Activated CD8-positive, alpha-beta memory T cell treated with anti-CD3 and anti-CD28 coated beads, Interleukin-2, amount 10 ng/mL, durations not matched to agents 7 days and 5 days (primary cell): ENCODE data around the gene SRA1. TPM values are rescaled to one million over a fixed set of nuclear protein-coding genes. Genes with fewer than 3 reads are reported as not detected.
"Not testable (repeated sequence)": the region's sequence is repeated elsewhere in the genome, so short reads cannot be mapped to it uniquely, and the experiment has no call there.

Experiments used
- ATAC-seq: fragments of 150-1000 bp; cut with Tn5 transposase; one replicate; pipeline ENCODE4 v1.10.0; 2021; ENCODE audit warnings: moderate library complexity
- CTCF ChIA-PET: fragments of 350-600 bp; sonication (Branson Sonifier 250); formaldehyde crosslinking; loops from one replicate; lab custom pipeline; 2021; ENCODE audit warnings: antibody characterized with exemption; lab: Charles Lee
- DNase-seq: peaks from one replicate; pipeline ENCODE4 v3.0.0-alpha.2; 2020
- H3K27ac Mint-ChIP-seq: one replicate; pipeline ENCODE4 v1.8.0; 2021; ENCODE audit warnings: mild to moderate bottlenecking, mixed read lengths
- H3K27me3 Mint-ChIP-seq: one replicate; pipeline ENCODE4 v1.8.0; 2021; ENCODE audit warnings: mixed read lengths
- H3K36me3 Mint-ChIP-seq: one replicate; pipeline ENCODE4 v1.8.0; 2021; ENCODE audit warnings: mild to moderate bottlenecking, mixed read lengths
- H3K4me1 Mint-ChIP-seq: one replicate; pipeline ENCODE4 v1.8.0; 2021; ENCODE audit warnings: mixed read lengths
- H3K4me3 Mint-ChIP-seq: one replicate; pipeline ENCODE4 v1.8.0; 2021; ENCODE audit warnings: mild to moderate bottlenecking, moderate library complexity, mixed read lengths
- H3K9me3 Mint-ChIP-seq: one replicate; pipeline ENCODE4 v1.8.0; 2022; ENCODE audit warnings: low read depth, mixed read lengths
- total RNA-seq, 2 experiments: library from RNA; stranded (reverse); gene quantifications; one replicate each; pipeline ENCODE4 v1.2.3, GENCODE V29; 2021

Gene SRA1
- total RNA-seq, 2 experiments from 2014 or later, result 37.9 to 47.3 TPM

DNA sequence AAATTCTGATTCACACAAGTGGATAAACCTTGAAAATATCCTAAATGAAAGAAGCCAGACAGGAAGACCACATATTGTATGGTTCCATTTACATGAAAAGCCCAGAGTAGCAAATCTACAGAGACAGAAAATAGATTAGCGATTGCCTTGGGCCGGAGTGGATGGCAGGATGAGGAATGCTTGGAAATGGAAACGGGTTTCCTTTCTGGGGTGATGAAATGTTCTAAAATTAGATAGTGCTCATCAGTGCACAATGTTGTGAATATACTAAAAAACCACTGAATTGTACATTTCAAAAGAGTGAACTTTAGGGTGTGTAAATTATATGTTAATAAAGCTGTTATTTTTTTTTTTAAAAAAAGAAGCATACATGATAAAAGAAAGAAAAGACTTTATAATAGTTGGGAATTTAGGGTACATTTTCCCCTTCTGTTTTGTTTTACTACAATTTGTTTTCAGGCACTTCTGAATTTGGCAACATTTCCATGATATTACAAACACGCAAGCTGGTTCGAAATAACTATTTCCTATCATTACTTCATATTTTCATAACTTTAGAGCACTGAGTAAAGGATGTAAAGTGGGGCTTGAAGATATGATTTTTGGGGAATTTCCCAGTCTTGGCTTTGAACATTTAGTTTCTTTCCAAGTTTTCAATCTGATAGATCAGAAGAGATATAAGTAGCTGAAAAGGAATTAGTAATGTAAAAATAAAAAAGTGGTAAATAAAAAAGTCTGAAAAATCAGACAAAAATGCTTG, 31.2 kb upstream of the SRA1 start:
- no peak for DNase-seq
- CTCF ChIA-PET, result interaction anchor here (1.1 kb wide), 1 partner anchor 225 kb away, joined by 3 read pairs; no protein-coding TSS in a partner anchor
- ATAC-seq, result no peak
- Mint-ChIP-seq H3K36me3 (no peaks in the 10 kb centered on the region), H3K27me3 (peaks cover 12% of the 10 kb centered on the region), H3K9me3 (no peaks in the 10 kb centered on the region), H3K27ac (no peak overlapping the region), H3K4me3 (no peak overlapping the region), H3K4me1 (no peaks in the 10 kb centered on the region)

DNA sequence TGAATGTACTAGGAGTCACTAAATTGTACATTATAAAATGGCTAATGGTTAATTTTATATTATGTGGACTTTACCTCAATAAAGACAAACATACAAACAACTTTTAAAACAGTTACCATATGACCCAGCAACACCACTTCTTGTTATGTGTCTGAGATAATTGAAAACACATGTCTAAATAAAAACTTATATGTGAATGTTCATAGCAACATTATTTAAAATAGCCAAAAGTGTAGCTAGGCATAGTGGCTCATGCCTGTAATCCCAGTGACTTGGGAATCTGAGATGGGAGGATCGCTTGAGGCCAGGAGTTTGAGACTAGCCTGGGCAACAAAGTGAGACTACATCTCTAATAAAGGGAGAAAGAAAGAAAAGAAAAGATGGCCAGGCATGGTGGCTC, 30.2 kb upstream of the SRA1 start:
- H3K9me3 Mint-ChIP-seq, result no peaks in the 10 kb centered on the region
- CTCF ChIA-PET, result no interaction called here
- peaks cover 16% of the 10 kb centered on the region for H3K27me3 Mint-ChIP-seq

DNA sequence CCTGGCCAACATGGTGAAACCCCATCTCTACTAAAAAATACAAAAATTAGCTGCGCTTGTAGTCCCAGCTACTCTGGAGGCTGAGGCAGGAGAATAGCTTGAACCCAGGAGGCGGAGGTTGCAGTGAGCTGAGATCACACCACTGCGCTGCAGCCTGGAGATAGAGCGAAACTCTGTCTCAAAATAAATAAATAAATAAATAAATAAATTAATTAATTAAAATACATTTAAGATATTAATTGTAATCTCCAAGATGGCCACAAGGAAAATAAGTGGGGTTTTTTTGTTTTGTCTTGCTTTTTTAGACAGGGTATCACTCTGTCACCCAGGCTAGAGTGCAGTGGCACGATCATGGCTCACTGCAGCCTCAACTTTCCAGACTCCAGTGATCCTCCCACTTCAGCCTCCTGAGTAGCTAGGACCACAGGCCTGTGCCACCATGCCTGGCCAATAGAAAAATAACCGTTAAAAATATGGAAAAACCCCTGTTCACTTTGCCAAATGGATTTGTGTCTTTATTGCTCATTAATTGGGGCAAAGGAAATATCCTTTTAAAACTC, 22.0 kb upstream of the SRA1 start:
- CTCF ChIA-PET, result not testable (repeated sequence)

More for the DNA sequence above, 30.2 kb upstream of the SRA1 start:
- DNase-seq, result no peak
- Mint-ChIP-seq H3K4me3 (no peak overlapping the region), H3K27ac (no peak overlapping the region), H3K4me1 (no peaks in the 10 kb centered on the region), H3K36me3 (no peaks in the 10 kb centered on the region)
- no peak for ATAC-seq

DNA sequence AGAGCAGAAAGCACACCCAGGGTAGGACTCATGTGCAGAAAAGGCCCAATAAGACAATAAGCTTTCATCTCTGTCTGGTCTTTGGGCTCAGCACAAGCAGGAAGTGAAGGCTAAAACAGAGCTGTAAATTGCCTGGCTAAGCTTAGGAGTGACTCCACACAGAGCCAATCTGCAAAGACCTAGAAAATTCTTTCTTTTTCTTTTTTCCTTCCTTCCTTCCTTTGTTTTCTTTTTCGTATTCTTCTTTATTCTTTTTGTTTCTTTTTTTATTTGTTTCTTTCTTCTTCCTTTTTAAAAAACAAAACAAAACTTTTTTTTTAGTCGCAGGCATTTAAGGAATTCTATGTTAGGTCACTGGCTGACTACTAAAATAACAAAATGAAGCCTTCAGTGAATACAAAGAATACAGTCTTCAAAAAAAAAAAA, 19.5 kb upstream of the SRA1 start:
- Mint-ChIP-seq H3K4me1 (no peaks in the 10 kb centered on the region), H3K27me3 (peaks cover 14% of the 10 kb centered on the region), H3K9me3 (no peaks in the 10 kb centered on the region), H3K4me3 (no peak overlapping the region), H3K27ac (no peak overlapping the region), H3K36me3 (peaks cover 2% of the 10 kb centered on the region)
- no peak for DNase-seq
- CTCF ChIA-PET, result interaction anchor here (1.0 kb wide), 1 partner anchor 131 kb away, joined by 3 read pairs; no protein-coding TSS in a partner anchor
- ATAC-seq, result no peak

More for the DNA sequence above, 22.0 kb upstream of the SRA1 start:
- not testable (repeated sequence) for H3K4me3 Mint-ChIP-seq, H3K36me3 Mint-ChIP-seq, DNase-seq, H3K9me3 Mint-ChIP-seq, ATAC-seq, H3K27ac Mint-ChIP-seq, H3K4me1 Mint-ChIP-seq
- peaks cover 21% of the 10 kb centered on the region for H3K27me3 Mint-ChIP-seq

DNA sequence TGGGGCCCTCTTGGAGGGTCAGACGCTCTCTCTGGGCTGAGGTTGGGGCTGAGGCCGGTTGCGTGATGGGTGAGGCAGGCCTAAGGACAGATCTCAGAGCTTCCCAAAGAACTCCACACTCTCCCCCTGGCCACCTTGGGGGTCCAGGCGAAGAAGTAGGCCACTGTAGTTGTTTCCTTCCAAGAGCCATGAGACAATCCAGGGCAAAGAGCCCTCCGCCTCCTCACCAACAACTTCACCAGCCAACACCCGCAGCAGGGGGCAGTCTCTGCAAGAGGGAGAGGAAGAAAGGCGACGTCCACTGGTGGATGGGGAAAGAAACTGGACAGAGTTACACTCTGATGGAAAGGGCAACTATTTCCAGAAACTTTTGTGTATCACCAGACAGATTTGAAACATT, 18.0 kb upstream of the SRA1 start:
- DNase-seq, result no peak
- peaks cover 7% of the 10 kb centered on the region for H3K36me3 Mint-ChIP-seq
- peaks cover 2% of the 10 kb centered on the region for H3K27me3 Mint-ChIP-seq
- ATAC-seq, result no peak
- no peaks in the 10 kb centered on the region for H3K4me1 Mint-ChIP-seq
- no peak overlapping the region for H3K27ac Mint-ChIP-seq
- CTCF ChIA-PET, result interaction anchor here (1.2 to 1.3 kb wide), 3 partner anchors 9 to 59 kb away, joined by 4 read pairs; partner anchors contain the start of gene CD14
- H3K9me3 Mint-ChIP-seq, result no peaks in the 10 kb centered on the region
- H3K4me3 Mint-ChIP-seq, result no peak overlapping the region

DNA sequence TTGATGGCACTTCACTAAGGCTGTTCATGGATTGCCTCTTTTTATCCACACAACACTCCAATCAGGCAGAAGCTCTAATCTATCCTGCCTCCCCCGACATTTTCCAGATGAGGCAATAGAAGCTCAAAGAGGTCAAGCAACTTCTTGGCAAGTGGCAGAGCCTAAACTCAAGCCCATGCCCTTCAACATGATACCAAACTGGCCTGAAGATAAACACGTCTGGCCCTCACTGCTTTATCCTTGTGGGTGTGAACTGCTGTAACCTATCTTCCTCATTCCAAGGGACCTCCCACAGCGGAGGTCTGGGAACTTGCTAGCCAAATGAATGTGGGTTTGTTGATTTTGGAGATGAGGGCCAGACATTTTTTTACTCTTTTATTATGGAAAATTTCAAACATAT, 16.9 kb upstream of the SRA1 start:
- ATAC-seq, result no peak
- Mint-ChIP-seq H3K9me3 (no peaks in the 10 kb centered on the region), H3K4me3 (no peak overlapping the region), H3K4me1 (peaks cover 11% of the 10 kb centered on the region), H3K27me3 (no peaks in the 10 kb centered on the region), H3K36me3 (peaks cover 9% of the 10 kb centered on the region), H3K27ac (no peak overlapping the region)
- CTCF ChIA-PET, result interaction anchor here (0.7 to 1.2 kb wide), 3 partner anchors 21 to 146 kb away, joined by 3 to 5 read pairs (median 4); partner anchors contain the start of gene CD14
- DNase-seq, result no peak

DNA sequence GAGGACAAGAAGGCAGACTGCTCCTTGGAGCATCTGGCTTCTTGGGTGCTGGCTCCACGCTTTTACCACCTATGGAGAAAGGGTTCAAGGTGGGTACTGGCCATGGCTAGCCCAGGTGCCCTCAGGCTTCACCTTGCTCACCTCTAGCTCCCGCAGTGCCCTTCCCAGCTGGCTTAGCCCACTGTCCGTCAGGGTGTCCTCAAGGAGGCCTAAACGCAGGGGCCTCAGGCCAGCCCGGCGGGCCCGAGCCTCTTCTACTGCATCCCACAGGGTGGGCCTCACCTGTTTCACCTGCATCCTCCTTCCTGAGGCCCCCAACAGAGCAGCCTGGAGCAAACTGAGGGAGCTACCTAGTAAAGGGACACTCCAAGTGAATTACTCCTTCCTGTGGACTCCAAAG, 16.4 kb upstream of the SRA1 start:
- no peak for DNase-seq
- Mint-ChIP-seq H3K4me3 (no peak overlapping the region), H3K36me3 (peaks cover 10% of the 10 kb centered on the region), H3K27me3 (no peaks in the 10 kb centered on the region), H3K9me3 (no peaks in the 10 kb centered on the region), H3K27ac (no peak overlapping the region), H3K4me1 (peaks cover 16% of the 10 kb centered on the region)
- CTCF ChIA-PET, result interaction anchor here (0.7 kb wide), 1 partner anchor 21 kb away, joined by 5 read pairs; no protein-coding TSS in a partner anchor
- no peak for ATAC-seq

DNA sequence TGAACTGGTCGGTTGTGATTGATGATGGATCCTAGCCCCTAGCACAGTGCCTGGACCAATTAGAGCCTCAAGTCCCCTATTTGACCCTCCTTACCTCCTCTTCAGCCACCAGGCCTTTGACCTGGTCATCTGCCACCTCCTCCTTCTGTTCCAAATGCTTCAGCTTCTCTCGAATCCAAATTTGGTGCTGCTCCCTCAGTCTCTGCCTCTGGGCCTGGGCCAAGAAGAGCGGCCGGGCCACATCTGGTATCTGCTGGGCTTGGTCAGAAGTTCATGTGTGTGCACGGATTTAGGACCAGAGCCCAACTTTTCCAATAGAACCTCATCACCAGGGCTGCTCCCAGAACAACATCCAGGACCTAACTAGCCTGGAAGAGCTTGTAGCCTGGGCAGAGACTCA, 13.8 kb upstream of the SRA1 start:
- Mint-ChIP-seq H3K4me3 (no peak overlapping the region), H3K4me1 (peaks cover 40% of the 10 kb centered on the region), H3K9me3 (no peaks in the 10 kb centered on the region), H3K27ac (no peak overlapping the region), H3K36me3 (peaks cover 31% of the 10 kb centered on the region), H3K27me3 (no peaks in the 10 kb centered on the region)
- DNase-seq, result no peak
- ATAC-seq, result no peak
- CTCF ChIA-PET, result interaction anchor here (1.8 kb wide), 1 partner anchor 64 kb away, joined by 8 read pairs; no protein-coding TSS in a partner anchor

DNA sequence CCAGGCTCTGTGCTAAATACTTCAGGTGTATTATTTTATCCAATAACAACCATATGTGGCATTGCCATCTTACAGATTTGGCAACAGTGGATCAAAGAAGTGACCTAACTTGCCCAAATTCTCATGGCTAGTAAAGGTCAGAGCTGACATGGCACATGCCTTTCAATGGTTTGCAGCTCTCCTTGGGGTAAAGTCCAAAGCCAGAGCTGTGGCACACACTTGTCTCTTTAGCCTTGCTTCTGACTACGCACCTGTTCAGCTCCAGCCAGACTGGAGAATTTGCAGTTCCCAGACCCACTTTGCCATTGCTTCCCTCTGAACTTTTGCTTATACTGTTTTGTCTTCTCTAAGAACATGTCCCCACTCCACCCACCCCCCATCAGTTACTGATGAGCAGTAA, 13.2 kb upstream of the SRA1 start:
- Mint-ChIP-seq H3K4me3 (peak overlapping the region; percentile 29), H3K36me3 (peaks cover 34% of the 10 kb centered on the region), H3K9me3 (no peaks in the 10 kb centered on the region), H3K27ac (peak overlapping the region; percentile 96), H3K27me3 (no peaks in the 10 kb centered on the region), H3K4me1 (peaks cover 46% of the 10 kb centered on the region)
- ATAC-seq (no peak), DNase-seq (no peak)
- CTCF ChIA-PET, result interaction anchor here (1.3 to 1.8 kb wide), 4 partner anchors 65 to 207 kb away, joined by 3 to 8 read pairs (median 6); partner anchors contain the start of genes IK and NDUFA2

DNA sequence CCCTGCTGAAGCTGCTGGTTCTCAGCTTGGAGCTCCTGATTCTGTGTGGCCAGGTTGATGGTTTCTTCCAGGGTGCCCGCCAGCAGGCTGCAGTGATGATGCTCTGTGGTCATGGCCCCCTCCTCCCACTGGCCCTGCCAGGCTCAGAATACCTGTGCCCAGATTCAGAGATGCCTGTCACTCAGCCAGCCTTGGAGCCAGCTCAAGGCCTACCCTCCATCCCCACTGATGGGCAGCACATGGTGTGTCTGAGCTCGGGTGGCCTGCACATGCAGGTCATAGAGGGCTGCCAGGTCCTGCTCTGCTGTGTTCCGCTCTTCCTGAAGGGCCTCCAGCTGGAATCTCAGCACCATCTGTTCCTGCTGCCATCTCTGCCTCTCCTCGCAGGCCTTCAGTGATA, 12.8 kb upstream of the SRA1 start:
- Mint-ChIP-seq H3K27ac (peak overlapping the region; percentile 96), H3K4me3 (peak overlapping the region; percentile 29), H3K9me3 (no peaks in the 10 kb centered on the region), H3K4me1 (peaks cover 48% of the 10 kb centered on the region), H3K36me3 (peaks cover 36% of the 10 kb centered on the region), H3K27me3 (no peaks in the 10 kb centered on the region)
- peak; percentile 34 for DNase-seq
- no peak for ATAC-seq
- CTCF ChIA-PET, result interaction anchor here (1.3 to 1.8 kb wide), 5 partner anchors 65 to 207 kb away, joined by 3 to 8 read pairs (median 7); partner anchors contain the start of genes IK, NDUFA2 and TMCO6

DNA sequence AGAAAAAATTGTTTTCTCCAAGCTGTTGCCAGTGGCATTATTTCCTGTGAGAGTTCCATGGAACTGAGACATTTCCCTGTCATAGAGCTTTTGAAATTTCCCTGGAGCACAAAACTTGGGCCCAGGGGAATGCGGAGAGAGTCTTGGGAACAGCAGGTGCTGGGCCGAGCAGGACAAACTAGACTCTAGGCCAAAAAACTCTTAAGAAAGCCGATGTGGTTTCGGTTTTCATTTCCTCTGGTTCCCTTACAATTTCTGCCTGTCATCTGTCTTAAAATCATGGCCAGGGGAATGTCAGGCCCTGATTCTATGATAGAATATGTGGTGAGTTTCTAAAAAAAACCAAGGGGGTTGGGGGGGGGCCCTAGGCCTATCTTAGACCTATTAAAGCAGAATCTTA, 11.9 kb upstream of the SRA1 start:
- H3K27ac Mint-ChIP-seq, result peak overlapping the region; percentile 96
- H3K27me3 Mint-ChIP-seq, result no peaks in the 10 kb centered on the region
- CTCF ChIA-PET, result interaction anchor here (1.3 to 1.8 kb wide), 6 partner anchors 12 to 206 kb away, joined by 3 to 8 read pairs (median 6); partner anchors contain the start of genes IK, NDUFA2, SRA1 and TMCO6
- ATAC-seq (no peak), DNase-seq (peak; percentile 38)
- peaks cover 39% of the 10 kb centered on the region for H3K36me3 Mint-ChIP-seq
- no peaks in the 10 kb centered on the region for H3K9me3 Mint-ChIP-seq
- H3K4me1 Mint-ChIP-seq, result peaks cover 48% of the 10 kb centered on the region
- H3K4me3 Mint-ChIP-seq, result peak overlapping the region; percentile 68

DNA sequence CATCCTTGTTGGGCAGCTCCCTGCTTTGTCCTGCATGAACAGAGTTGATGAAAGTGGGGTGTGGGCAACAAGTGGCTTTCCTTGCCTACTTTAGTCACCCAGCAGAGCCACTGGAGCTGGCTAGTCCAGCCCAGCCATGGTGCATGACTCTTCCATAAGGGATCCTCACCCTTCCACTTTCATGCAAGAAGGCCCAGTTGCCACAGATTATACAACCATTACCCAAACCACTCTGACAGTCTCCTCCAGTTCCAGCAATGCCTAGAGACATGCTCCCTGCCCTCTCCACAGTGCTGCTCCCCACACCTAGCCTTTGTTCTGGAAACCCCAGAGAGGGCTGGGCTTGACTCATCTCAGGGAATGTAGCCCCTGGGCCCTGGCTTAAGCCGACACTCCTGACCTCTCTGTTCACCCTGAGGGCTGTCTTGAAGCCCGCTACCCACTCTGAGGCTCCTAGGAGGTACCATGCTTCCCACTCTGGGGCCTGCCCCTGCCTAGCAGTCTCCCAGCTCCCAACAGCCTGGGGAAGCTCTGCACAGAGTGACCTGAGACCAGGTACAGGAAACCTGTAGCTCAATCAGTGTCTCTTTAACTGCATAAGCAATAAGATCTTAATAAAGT, 11.3 kb upstream of the SRA1 start:
- DNase-seq (no peak), ATAC-seq (no peak)
- Mint-ChIP-seq H3K36me3 (peaks cover 39% of the 10 kb centered on the region), H3K27me3 (no peaks in the 10 kb centered on the region), H3K27ac (peak overlapping the region; percentile 96), H3K4me3 (peak overlapping the region; percentile 39), H3K4me1 (peaks cover 51% of the 10 kb centered on the region), H3K9me3 (no peaks in the 10 kb centered on the region)
- CTCF ChIA-PET, result interaction anchor here (1.4 to 1.8 kb wide), 3 partner anchors 11 to 196 kb away, joined by 3 to 7 read pairs (median 5); partner anchors contain the start of genes SRA1 and TMCO6

DNA sequence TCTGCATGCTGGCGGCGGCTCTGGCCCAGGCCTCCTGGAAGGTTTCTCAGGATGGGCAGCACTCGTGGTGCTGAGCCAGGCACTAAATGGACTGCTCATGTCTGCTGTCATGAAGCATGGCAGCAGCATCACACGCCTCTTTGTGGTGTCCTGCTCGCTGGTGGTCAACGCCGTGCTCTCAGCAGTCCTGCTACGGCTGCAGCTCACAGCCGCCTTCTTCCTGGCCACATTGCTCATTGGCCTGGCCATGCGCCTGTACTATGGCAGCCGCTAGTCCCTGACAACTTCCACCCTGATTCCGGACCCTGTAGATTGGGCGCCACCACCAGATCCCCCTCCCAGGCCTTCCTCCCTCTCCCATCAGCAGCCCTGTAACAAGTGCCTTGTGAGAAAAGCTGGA, 10.6 kb upstream of the SRA1 start:
- DNase-seq (no peak), ATAC-seq (no peak)
- H3K9me3 Mint-ChIP-seq, result no peaks in the 10 kb centered on the region
- H3K36me3 Mint-ChIP-seq, result peaks cover 36% of the 10 kb centered on the region
- CTCF ChIA-PET, result no interaction called here
- no peak overlapping the region for H3K4me3 Mint-ChIP-seq
- H3K4me1 Mint-ChIP-seq, result peaks cover 55% of the 10 kb centered on the region
- H3K27me3 Mint-ChIP-seq, result no peaks in the 10 kb centered on the region
- H3K27ac Mint-ChIP-seq, result peak overlapping the region; percentile 96
